GM13977 (cell line): ENCODE measurements around the gene GPRIN1.

Experiments
- DNase-seq: peaks from one replicate; pipeline ENCODE4 v3.0.0; 2012; ENCODE audit warnings: low spot score
- CTCF ChIP-seq: IDR thresholded peaks from 2 replicates; pipeline ENCODE4 v1.5.1; 2012; ENCODE audit warnings: mild to moderate bottlenecking, control low read depth; ENCODE audit not compliant: insufficient read depth; ENCODE audit errors: extremely low read depth, missing control alignments
- in situ Hi-C: fragments of 300-500 bp; cut with MboI; formaldehyde crosslinking; loops from one replicate; pipeline ENCODE4 v1.12.0; 2022; ENCODE audit warnings: low sequenced_read_pairs, low pct_unique_long_range_greater_than_20kb, mixed read lengths, inconsistent platforms; ENCODE audit not compliant: unreplicated experiment

GPRIN1 gene

GRCh38 chr5:176611435-176611834 is 1.5 kb upstream of the GPRIN1 start:
- DNase-seq: no peak
- TF ChIP-seq CTCF: no peak
- in situ Hi-C loops: no loop called here

- in situ Hi-C loops: no loop called here
- TF ChIP-seq CTCF: no peak
- DNase-seq: no peak
These were observed 448 bp upstream of the GPRIN1 start for GRCh38 chr5:176610435-176610773.

GRCh38 chr5:176608937-176609723 is 826 bp downstream of the GPRIN1 start:
- in situ Hi-C loops: no loop called here
- DNase-seq: no peak

GRCh38 chr5:176608142-176608705 is 1.7 kb downstream of the GPRIN1 start:
- no peak for TF ChIP-seq CTCF

More at GRCh38 chr5:176608937-176609723, 826 bp downstream of the GPRIN1 start:
- TF ChIP-seq CTCF: no peak

GRCh38 chr5:176606875-176607274 is 3.1 kb downstream of the GPRIN1 start:
- no peak for DNase-seq
- no peak for TF ChIP-seq CTCF
- in situ Hi-C loops: no loop called here

More at GRCh38 chr5:176608142-176608705, 1.7 kb downstream of the GPRIN1 start:
- in situ Hi-C loops: no loop called here
- no peak for DNase-seq

- TF ChIP-seq CTCF: no peak
- no peak for DNase-seq
- in situ Hi-C loops: no loop called here
These were observed 3.9 kb downstream of the GPRIN1 start for GRCh38 chr5:176606032-176606431.
